ENCODE results near the gene SCART1. TPM values are rescaled to one million over a fixed set of nuclear protein-coding genes. Genes with fewer than 3 reads are reported as not detected.

SCART1 gene
- total RNA-seq, 1 experiment from 2014 or later = 3.7 TPM

GRCh38 chr10:133462512-133463305, 9.0 kb downstream of the SCART1 start:
- Histone ChIP-seq H3K27me3 (ENCODE audit: insufficient read depth, low read length) (no peaks in the 10 kb centered on the region), H3K9me2 (ENCODE audit: insufficient read depth) (no peaks in the 10 kb centered on the region), H3K4me3 (replicated peaks in 1 of 2; ENCODE audit: low read depth in 1 of 2, low read length in 2 of 2) (no peak overlapping the region), H3K4me2 (ENCODE audit: low read length) (no peak overlapping the region), H3K9me3 (ENCODE audit: control insufficient read depth in 1 of 2, insufficient read depth in 1 of 2, low read depth in 1 of 2, low read length in 2 of 2) (no peaks in the 10 kb centered on the region), H2AFZ (ENCODE audit: low read depth, low read length, poor library complexity, severe bottlenecking) (no peak overlapping the region), H3K36me3 (ENCODE audit: control insufficient read depth in 1 of 2, insufficient read depth in 2 of 2, low read length in 2 of 2) (no peaks in the 10 kb centered on the region), H3K4me1 (ENCODE audit: control insufficient read depth in 1 of 2, insufficient read depth in 2 of 2, low read length in 2 of 2) (no peaks in the 10 kb centered on the region), H3K79me2 (ENCODE audit: insufficient read depth, low read length) (no peaks in the 10 kb centered on the region), H3K9ac (ENCODE audit: low read length) (no peak overlapping the region), H3K27ac (ENCODE audit: low read depth, low read length) (no peak overlapping the region), H4K20me1 (ENCODE audit: insufficient read depth) (no peaks in the 10 kb centered on the region)
- ChIA-PET POLR2A (no interaction called here), CTCF (no interaction called here), RAD21 (ENCODE audit: low non-redundant PET in 1 of 2, low total read pairs in 2 of 2, uncharacterized antibody in 2 of 2, unreplicated experiment in 2 of 2) (no interaction called here)
- DNase-seq (ENCODE audit: low read depth, low spot score) = no peak
- no TSS peak for BruUV-seq (replicated peaks)
- no peak for ATAC-seq
- intact Hi-C loops (cut with micrococcal nuclease) = no loop called here
- TF ChIP-seq SRF (IDR thresholded peaks at IDR 0.05; ENCODE audit: low read depth) (no peak), REST (IDR thresholded peaks at IDR 0.05; ENCODE audit: low read depth) (no peak), JUND (IDR thresholded peaks at IDR 0.05) (no peak), EGR1 (IDR thresholded peaks at IDR 0.05; ENCODE audit: low read depth) (no peak), ZBTB33 (IDR thresholded peaks at IDR 0.05; ENCODE audit: extremely low read depth, insufficient replicate concordance, low read length) (no peak), YY1 (IDR thresholded peaks at IDR 0.05; ENCODE audit: extremely low read depth, insufficient replicate concordance, low read depth, low read length) (no peak), POLR2A (IDR thresholded peaks at IDR 0.05; ENCODE audit: borderline replicate concordance, extremely low read depth, insufficient read depth, insufficient read length) (no peak), TCF7L2 (IDR thresholded peaks at IDR 0.05; ENCODE audit: borderline replicate concordance, extremely low read depth, insufficient read depth, insufficient read length) (no peak), CEBPB (IDR thresholded peaks at IDR 0.05; ENCODE audit: low read depth) (no peak), ZFX (IDR thresholded peaks at IDR 0.05) (no peak), RAD21 (IDR thresholded peaks at IDR 0.05; ENCODE audit: low read depth) (no peak)
- TF ChIP-seq, protein P1, sequence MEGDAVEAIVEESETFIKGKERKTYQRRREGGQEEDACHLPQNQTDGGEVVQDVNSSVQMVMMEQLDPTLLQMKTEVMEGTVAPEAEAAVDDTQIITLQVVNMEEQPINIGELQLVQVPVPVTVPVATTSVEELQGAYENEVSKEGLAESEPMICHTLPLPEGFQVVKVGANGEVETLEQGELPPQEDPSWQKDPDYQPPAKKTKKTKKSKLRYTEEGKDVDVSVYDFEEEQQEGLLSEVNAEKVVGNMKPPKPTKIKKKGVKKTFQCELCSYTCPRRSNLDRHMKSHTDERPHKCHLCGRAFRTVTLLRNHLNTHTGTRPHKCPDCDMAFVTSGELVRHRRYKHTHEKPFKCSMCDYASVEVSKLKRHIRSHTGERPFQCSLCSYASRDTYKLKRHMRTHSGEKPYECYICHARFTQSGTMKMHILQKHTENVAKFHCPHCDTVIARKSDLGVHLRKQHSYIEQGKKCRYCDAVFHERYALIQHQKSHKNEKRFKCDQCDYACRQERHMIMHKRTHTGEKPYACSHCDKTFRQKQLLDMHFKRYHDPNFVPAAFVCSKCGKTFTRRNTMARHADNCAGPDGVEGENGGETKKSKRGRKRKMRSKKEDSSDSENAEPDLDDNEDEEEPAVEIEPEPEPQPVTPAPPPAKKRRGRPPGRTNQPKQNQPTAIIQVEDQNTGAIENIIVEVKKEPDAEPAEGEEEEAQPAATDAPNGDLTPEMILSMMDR (IDR thresholded peaks at IDR 0.05 in 2 of 3, conservative IDR thresholded peaks at IDR 0.05 in 1 of 3; ENCODE audit: borderline replicate concordance in 1 of 3, insufficient read depth in 1 of 3, low read depth in 2 of 3, low read length in 2 of 3) = no peak

All from HCT116 (cell line).